Chondrocyte (in vitro differentiated cells): ENCODE data around the gene SGTB. TPM values are rescaled to one million over a fixed set of nuclear protein-coding genes. Genes with fewer than 3 reads are reported as not detected.
A peak's percentile ranks its signal among the peaks of the same experiment; 100 is the strongest.

Source experiments
- DNase-seq: peaks from one replicate; pipeline ENCODE4 v3.0.0; 2021; ENCODE audit warnings: mixed read lengths, low spot score
- H3K27ac Mint-ChIP-seq: one replicate; pipeline ENCODE4 v1.8.0; 2021; ENCODE audit warnings: mild to moderate bottlenecking, moderate library complexity, mixed read lengths; ENCODE audit not compliant: unreplicated experiment
- H3K27me3 Mint-ChIP-seq: 2 replicates; pipeline ENCODE4 v1.8.0; 2021; ENCODE audit warnings: low read depth, mixed read lengths
- H3K36me3 Mint-ChIP-seq: 2 replicates; pipeline ENCODE4 v1.8.0; 2021; ENCODE audit warnings: low read depth, mixed read lengths
- H3K4me1 Mint-ChIP-seq: 2 replicates; pipeline ENCODE4 v1.8.0; 2021; ENCODE audit warnings: low read depth, mild to moderate bottlenecking, mixed read lengths
- H3K4me3 Mint-ChIP-seq: one replicate; pipeline ENCODE4 v1.8.0; 2021; ENCODE audit warnings: mild to moderate bottlenecking, moderate library complexity, mixed read lengths; ENCODE audit not compliant: unreplicated experiment
- H3K9me3 Mint-ChIP-seq: 2 replicates; pipeline ENCODE4 v1.8.0; 2021; ENCODE audit warnings: low read depth, mixed read lengths
- total RNA-seq: library from RNA; stranded (reverse); gene quantifications from 3 replicates; pipeline ENCODE4 v1.2.1, GENCODE V29; 2021
- TF ChIP-seq, protein P1 (sequence below): fragments of 200-600 bp; sonication (generic); IDR thresholded peaks from 2 replicates; pipeline ENCODE4 v1.5.0; 2021; ENCODE audit warnings: antibody characterized with exemption, mild to moderate bottlenecking, moderate library complexity

SGTB gene
- total RNA-seq, 1 donor from 2014 or later = 30.9 TPM

DNA sequence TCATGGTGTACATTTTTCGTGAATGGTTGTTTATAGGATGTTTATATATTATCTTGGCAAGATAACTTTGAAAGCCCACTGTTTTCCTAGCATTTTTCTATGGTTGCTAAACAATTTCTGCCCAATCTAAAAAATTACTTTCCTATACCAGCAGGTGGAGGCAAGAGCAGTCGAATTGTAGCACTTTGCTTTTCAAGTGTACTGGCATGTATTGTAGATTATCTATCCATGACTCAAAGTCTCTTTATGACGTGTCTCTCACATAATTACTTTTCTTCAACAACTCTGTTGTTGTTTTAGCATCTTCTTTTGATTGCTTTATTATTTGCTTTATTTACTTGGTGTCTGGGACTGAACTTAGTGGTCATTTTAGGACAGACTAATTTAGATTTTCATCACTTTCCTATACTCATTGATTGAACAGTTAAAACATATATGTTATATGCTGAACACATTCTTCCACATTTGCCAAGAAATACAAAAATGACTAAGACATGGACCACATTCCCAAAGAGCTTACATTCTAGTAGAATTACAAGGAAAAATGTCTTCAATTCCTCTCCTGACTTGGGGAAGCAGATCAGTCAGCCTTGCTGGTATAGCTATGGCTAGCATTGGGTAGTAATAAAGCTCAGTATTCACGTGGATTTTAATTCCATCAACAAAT, 20.8 kb upstream of the SGTB start:
- Mint-ChIP-seq H3K27me3 (no peaks in the 10 kb centered on the region), H3K36me3 (peaks cover 3% of the 10 kb centered on the region), H3K27ac (peak overlapping the region; percentile 72), H3K4me3 (no peak overlapping the region), H3K9me3 (peaks cover 4% of the 10 kb centered on the region), H3K4me1 (peaks cover 23% of the 10 kb centered on the region)
- no peak for DNase-seq
- TF ChIP-seq, protein P1, sequence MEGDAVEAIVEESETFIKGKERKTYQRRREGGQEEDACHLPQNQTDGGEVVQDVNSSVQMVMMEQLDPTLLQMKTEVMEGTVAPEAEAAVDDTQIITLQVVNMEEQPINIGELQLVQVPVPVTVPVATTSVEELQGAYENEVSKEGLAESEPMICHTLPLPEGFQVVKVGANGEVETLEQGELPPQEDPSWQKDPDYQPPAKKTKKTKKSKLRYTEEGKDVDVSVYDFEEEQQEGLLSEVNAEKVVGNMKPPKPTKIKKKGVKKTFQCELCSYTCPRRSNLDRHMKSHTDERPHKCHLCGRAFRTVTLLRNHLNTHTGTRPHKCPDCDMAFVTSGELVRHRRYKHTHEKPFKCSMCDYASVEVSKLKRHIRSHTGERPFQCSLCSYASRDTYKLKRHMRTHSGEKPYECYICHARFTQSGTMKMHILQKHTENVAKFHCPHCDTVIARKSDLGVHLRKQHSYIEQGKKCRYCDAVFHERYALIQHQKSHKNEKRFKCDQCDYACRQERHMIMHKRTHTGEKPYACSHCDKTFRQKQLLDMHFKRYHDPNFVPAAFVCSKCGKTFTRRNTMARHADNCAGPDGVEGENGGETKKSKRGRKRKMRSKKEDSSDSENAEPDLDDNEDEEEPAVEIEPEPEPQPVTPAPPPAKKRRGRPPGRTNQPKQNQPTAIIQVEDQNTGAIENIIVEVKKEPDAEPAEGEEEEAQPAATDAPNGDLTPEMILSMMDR = peak; percentile 92

DNA sequence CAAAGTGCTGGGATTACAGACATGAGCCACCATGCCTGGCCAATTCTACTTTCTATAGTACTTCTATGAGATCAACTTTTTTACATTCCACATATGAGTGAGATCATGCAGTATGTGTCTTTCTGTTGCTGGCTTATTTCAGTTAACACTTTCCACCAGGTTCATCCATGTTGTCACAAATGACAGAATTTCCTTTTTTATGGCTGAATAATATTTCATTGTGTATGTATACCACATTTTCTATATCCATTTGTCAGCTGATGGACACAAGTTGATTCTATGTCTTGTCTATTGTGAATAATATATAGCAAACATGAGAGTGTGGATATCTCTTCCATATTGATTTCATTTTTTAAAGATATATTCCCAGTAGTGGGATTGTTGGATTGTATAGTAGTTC, 17.3 kb upstream of the SGTB start:
- H3K27ac Mint-ChIP-seq = no peak overlapping the region
- peaks cover 33% of the 10 kb centered on the region for H3K4me1 Mint-ChIP-seq
- peaks cover 4% of the 10 kb centered on the region for H3K9me3 Mint-ChIP-seq
- DNase-seq = no peak
- H3K36me3 Mint-ChIP-seq = no peaks in the 10 kb centered on the region
- TF ChIP-seq, protein P1 = no peak
- no peaks in the 10 kb centered on the region for H3K27me3 Mint-ChIP-seq
- no peak overlapping the region for H3K4me3 Mint-ChIP-seq

DNA sequence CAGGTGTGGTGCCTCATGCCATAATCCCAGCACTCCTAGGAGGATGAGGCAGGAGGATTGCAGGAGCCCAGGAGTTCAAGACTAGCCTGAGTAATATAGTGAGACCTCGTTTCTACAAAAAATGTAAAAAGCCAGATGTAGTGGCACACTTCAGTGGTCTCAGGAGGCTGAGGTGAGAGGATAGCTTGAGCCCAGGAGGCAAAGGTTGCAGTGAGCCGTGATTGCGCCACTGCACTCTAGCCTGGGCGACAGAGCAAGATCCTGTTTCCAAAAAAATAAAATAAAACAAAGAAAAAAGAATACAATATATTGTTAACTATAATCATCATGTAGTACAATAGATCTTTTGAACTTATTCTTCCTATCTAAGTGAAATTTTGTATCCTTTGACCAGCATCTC, 16.4 kb upstream of the SGTB start:
- Mint-ChIP-seq H3K36me3 (no peaks in the 10 kb centered on the region), H3K9me3 (peaks cover 4% of the 10 kb centered on the region), H3K4me1 (peaks cover 26% of the 10 kb centered on the region), H3K27me3 (no peaks in the 10 kb centered on the region), H3K4me3 (no peak overlapping the region), H3K27ac (no peak overlapping the region)
- TF ChIP-seq, protein P1 = no peak
- no peak for DNase-seq

DNA sequence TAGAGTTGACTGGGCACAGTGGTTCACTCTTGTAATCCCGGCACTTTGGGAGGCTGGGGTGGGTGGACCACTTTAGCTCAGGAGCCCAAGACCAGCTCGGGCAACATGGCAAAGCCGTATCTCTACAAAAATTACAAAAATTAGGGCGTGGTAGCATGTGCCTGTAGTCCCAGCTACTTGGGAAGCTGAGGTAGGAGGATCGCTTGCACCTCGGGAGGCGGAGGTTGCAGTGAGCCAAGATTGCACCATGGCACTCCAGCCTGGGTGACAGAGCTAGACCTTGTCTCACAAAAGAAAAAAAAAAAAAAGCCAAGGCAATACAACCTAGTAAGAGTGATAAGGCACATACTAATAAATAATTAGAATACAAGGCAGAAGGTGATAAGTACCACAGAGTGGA, 15.9 kb upstream of the SGTB start:
- no peak for DNase-seq
- Mint-ChIP-seq H3K9me3 (peaks cover 4% of the 10 kb centered on the region), H3K4me1 (peaks cover 23% of the 10 kb centered on the region), H3K27me3 (no peaks in the 10 kb centered on the region), H3K4me3 (no peak overlapping the region), H3K36me3 (no peaks in the 10 kb centered on the region), H3K27ac (no peak overlapping the region)
- TF ChIP-seq, protein P1 = no peak

DNA sequence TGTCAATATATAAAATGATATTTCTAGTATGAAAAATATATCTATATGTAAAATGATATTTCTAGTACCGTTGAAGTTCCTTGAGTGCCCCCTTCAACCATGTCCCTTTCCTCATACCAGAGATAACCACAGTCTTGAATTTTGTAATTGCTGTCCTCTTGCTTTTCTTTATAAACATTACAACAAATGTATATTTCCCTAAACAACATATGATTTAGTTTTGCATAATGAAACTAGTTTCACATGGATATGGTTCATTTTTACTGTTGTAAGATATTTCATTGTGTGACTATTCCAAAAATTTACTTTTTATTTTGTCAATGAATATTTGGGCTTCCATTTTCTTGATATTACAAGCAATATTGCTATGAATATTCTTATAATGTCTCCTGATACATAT, 14.1 kb upstream of the SGTB start:
- Mint-ChIP-seq H3K4me3 (no peak overlapping the region), H3K36me3 (no peaks in the 10 kb centered on the region), H3K27ac (no peak overlapping the region), H3K27me3 (no peaks in the 10 kb centered on the region), H3K4me1 (peaks cover 11% of the 10 kb centered on the region), H3K9me3 (peaks cover 4% of the 10 kb centered on the region)
- DNase-seq = no peak
- TF ChIP-seq, protein P1 = no peak
